IPS DF 6.9 (cell line): Measurements from ENCODE around the gene CDH15.
"Not testable (repeated sequence)": the region's sequence is repeated elsewhere in the genome, so short reads cannot be mapped to it uniquely, and the experiment has no call there.

ENCODE experiments used
- DNase-seq: peaks from one replicate; pipeline ENCODE4 v3.0.0-alpha.2; 2013; ENCODE audit warnings: low read depth, low spot score
- H3K27ac ChIP-seq: one replicate; pipeline ENCODE4 v1.5.1; 2013; ENCODE audit warnings: low read length, control low read depth
- H3K27me3 ChIP-seq: 2 replicates; pipeline ENCODE4 v1.6.1; 2013; ENCODE audit warnings: mild to moderate bottlenecking, low read length; ENCODE audit not compliant: control insufficient read depth, insufficient read depth
- H3K36me3 ChIP-seq: 2 replicates; pipeline ENCODE4 v1.6.1; 2013; ENCODE audit warnings: low read length; ENCODE audit not compliant: control insufficient read depth, insufficient read depth
- H3K4me1 ChIP-seq: 2 replicates; pipeline ENCODE4 v1.6.1; 2013; ENCODE audit warnings: low read length; ENCODE audit not compliant: control insufficient read depth, insufficient read depth
- H3K4me3 ChIP-seq: 2 replicates; pipeline ENCODE4 v1.5.1; 2013; ENCODE audit warnings: mild to moderate bottlenecking, low read length
- H3K9me3 ChIP-seq: 2 replicates; pipeline ENCODE4 v1.6.1; 2013; ENCODE audit warnings: low read length, inconsistent platforms; ENCODE audit not compliant: control insufficient read depth, insufficient read depth
- WGBS: extraction: QIAGEN DNeasy Blood & Tissue Kit; methylation state at CpG from one replicate; pipeline ENCODE4 v1.1.7; 2013; ENCODE audit warnings: mixed read lengths, missing lambda C conversion rate; ENCODE audit not compliant: insufficient read length, insufficient coverage; 5-methylcytosine and 5-hydroxymethylcytosine counted together

CDH15 gene

GRCh38 chr16:89159066-89159849 is 12.3 kb upstream of the CDH15 start:
- no CpG with 5 or more reads among the region's 48 CpGs for WGBS

GRCh38 chr16:89159850-89160354 is 11.6 kb upstream of the CDH15 start:
- no peaks in the 10 kb centered on the region for H3K9me3 ChIP-seq
- H3K4me1 ChIP-seq: no peaks in the 10 kb centered on the region
- no CpG with 5 or more reads among the region's 20 CpGs for WGBS
- H3K36me3 ChIP-seq: no peaks in the 10 kb centered on the region; the same call in 1 of the 2 replicates
- H3K27ac ChIP-seq: no peak overlapping the region
- no peak overlapping the region for H3K4me3 ChIP-seq
- DNase-seq: no peak
- no peaks in the 10 kb centered on the region for H3K27me3 ChIP-seq

More at GRCh38 chr16:89159066-89159849, 12.3 kb upstream of the CDH15 start:
- H3K4me3 ChIP-seq: no peak overlapping the region
- H3K27me3 ChIP-seq: no peaks in the 10 kb centered on the region
- no peak overlapping the region for H3K27ac ChIP-seq
- H3K9me3 ChIP-seq: no peaks in the 10 kb centered on the region
- no peak for DNase-seq
- H3K4me1 ChIP-seq: no peaks in the 10 kb centered on the region
- no peaks in the 10 kb centered on the region; the same call in 1 of the 2 replicates for H3K36me3 ChIP-seq

GRCh38 chr16:89160977-89161701 is 10.4 kb upstream of the CDH15 start:
- Histone ChIP-seq H3K27me3 (no peaks in the 10 kb centered on the region), H3K9me3 (no peaks in the 10 kb centered on the region), H3K4me3 (no peak overlapping the region), H3K4me1 (no peaks in the 10 kb centered on the region), H3K36me3 (no peaks in the 10 kb centered on the region; the same call in 1 of the 2 replicates), H3K27ac (no peak overlapping the region)
- no CpG with 5 or more reads among the region's 29 CpGs for WGBS
- DNase-seq: no peak

GRCh38 chr16:89161763-89162713 is 9.5 kb upstream of the CDH15 start:
- WGBS: no CpG with 5 or more reads among the region's 40 CpGs
- Histone ChIP-seq H3K9me3 (no peaks in the 10 kb centered on the region), H3K27me3 (no peaks in the 10 kb centered on the region), H3K4me3 (no peak overlapping the region; the same call in 1 of the 2 replicates), H3K36me3 (no peaks in the 10 kb centered on the region; the same call in 1 of the 2 replicates), H3K4me1 (peaks cover 4% of the 10 kb centered on the region; the same call in 1 of the 2 replicates), H3K27ac (no peak overlapping the region)
- no peak for DNase-seq

- H3K4me1 ChIP-seq: peaks cover 6% of the 10 kb centered on the region; the same call in 1 of the 2 replicates
- H3K9me3 ChIP-seq: no peaks in the 10 kb centered on the region
- no peak overlapping the region for H3K27ac ChIP-seq
- H3K27me3 ChIP-seq: no peaks in the 10 kb centered on the region
- DNase-seq: no peak
- H3K36me3 ChIP-seq: no peaks in the 10 kb centered on the region; the same call in 1 of the 2 replicates
- no peak overlapping the region for H3K4me3 ChIP-seq
- no CpG with 5 or more reads among the region's 9 CpGs for WGBS
These were observed 8.3 kb upstream of the CDH15 start for GRCh38 chr16:89163297-89163696.

GRCh38 chr16:89164436-89164835 is 7.1 kb upstream of the CDH15 start:
- Histone ChIP-seq H3K27me3 (no peaks in the 10 kb centered on the region), H3K9me3 (no peaks in the 10 kb centered on the region), H3K4me1 (peaks cover 6% of the 10 kb centered on the region; the same call in 1 of the 2 replicates), H3K4me3 (no peak overlapping the region), H3K36me3 (no peaks in the 10 kb centered on the region; the same call in 1 of the 2 replicates), H3K27ac (no peak overlapping the region)
- no peak for DNase-seq
- whole genome bisulfite sequencing: no CpG with 5 or more reads among the region's 15 CpGs

- Histone ChIP-seq H3K9me3 (no peaks in the 10 kb centered on the region), H3K36me3 (no peaks in the 10 kb centered on the region; the same call in 1 of the 2 replicates), H3K4me3 (no peak overlapping the region), H3K4me1 (peaks cover 6% of the 10 kb centered on the region; the same call in 1 of the 2 replicates), H3K27ac (no peak overlapping the region), H3K27me3 (no peaks in the 10 kb centered on the region)
- WGBS: no CpG with 5 or more reads among the region's 20 CpGs
- no peak for DNase-seq
These were observed 6.5 kb upstream of the CDH15 start for GRCh38 chr16:89164847-89165680.

- not testable (repeated sequence) for DNase-seq
These were observed 5.9 kb upstream of the CDH15 start for GRCh38 chr16:89165681-89165979.

GRCh38 chr16:89166696-89167424 is 4.7 kb upstream of the CDH15 start:
- Histone ChIP-seq H3K36me3 (no peaks in the 10 kb centered on the region; the same call in 1 of the 2 replicates), H3K4me3 (no peak overlapping the region), H3K27me3 (no peaks in the 10 kb centered on the region), H3K27ac (no peak overlapping the region), H3K9me3 (no peaks in the 10 kb centered on the region), H3K4me1 (peaks cover 7% of the 10 kb centered on the region; the same call in 1 of the 2 replicates)
- no CpG with 5 or more reads among the region's 18 CpGs for WGBS
- DNase-seq: no peak

More at GRCh38 chr16:89165681-89165979, 5.9 kb upstream of the CDH15 start:
- not testable (repeated sequence) for H3K9me3 ChIP-seq, H3K4me3 ChIP-seq, H3K4me1 ChIP-seq, H3K27me3 ChIP-seq, H3K27ac ChIP-seq, H3K36me3 ChIP-seq
- no CpG with 5 or more reads among the region's 10 CpGs for WGBS
